Naive thymus-derived CD8-positive, alpha-beta T cell (primary cell): ENCODE measurements around the gene LITAF. TPM values are rescaled to one million over a fixed set of nuclear protein-coding genes. Genes with fewer than 3 reads are reported as not detected.
A peak's percentile ranks its signal among the peaks of the same experiment; 100 is the strongest.

Experiments
- ATAC-seq, 2 donors: fragments of 150-1000 bp; cut with Tn5 transposase in 1 of 2; sonication (Bioruptor Pico), chemical (Tn5 transposase) in 1 of 2; 1 replicate in 1 of 2; 2 replicates in 1 of 2; pipeline ENCODE4 v1.10.0; 2021; ENCODE audit warnings: mild to moderate bottlenecking in 2 of 2, moderate library complexity in 2 of 2
- POLR2A ChIA-PET: fragments of 350-600 bp; sonication (Branson Sonifier 250); formaldehyde crosslinking; loops from one replicate; lab custom pipeline; 2021; ENCODE audit warnings: antibody characterized with exemption; lab: Charles Lee
- DNase-seq, 10 donors: peaks; one replicate each; pipeline versions ENCODE4 v3.0.0 to v3.0.0-alpha.2; 2020 to 2022
- H3K27ac Mint-ChIP-seq, 10 donors: one replicate each; pipeline ENCODE4 v1.8.0; 2020 to 2022; ENCODE audit warnings: mild to moderate bottlenecking in 10 of 10, mixed read lengths in 10 of 10, moderate library complexity in 4 of 10, inconsistent platforms in 1 of 10
- H3K27me3 Mint-ChIP-seq, 5 donors: one replicate each; pipeline ENCODE4 v1.8.0; 2021 to 2022; ENCODE audit warnings: mixed read lengths in 5 of 5
- H3K36me3 Mint-ChIP-seq, 3 donors: one replicate each; pipeline ENCODE4 v1.8.0; 2020 to 2022; ENCODE audit warnings: mixed read lengths in 3 of 3, mild to moderate bottlenecking in 2 of 3, inconsistent platforms in 1 of 3
- H3K4me1 Mint-ChIP-seq, 4 donors: one replicate each; pipeline ENCODE4 v1.8.0; 2021 to 2022; ENCODE audit warnings: mixed read lengths in 4 of 4
- H3K4me3 Mint-ChIP-seq, 10 donors: one replicate each; pipeline ENCODE4 v1.8.0; 2020 to 2022; ENCODE audit warnings: mild to moderate bottlenecking in 10 of 10, mixed read lengths in 10 of 10, moderate library complexity in 6 of 10, inconsistent platforms in 1 of 10
- H3K9me3 Mint-ChIP-seq, 9 donors: one replicate each; pipeline ENCODE4 v1.8.0; 2020 to 2022; ENCODE audit warnings: mixed read lengths in 9 of 9, mild to moderate bottlenecking in 3 of 9, inconsistent platforms in 1 of 9, moderate library complexity in 1 of 9
- polyA plus RNA-seq, 3 donors: library from polyadenylated mRNA; unstranded; fragments of 300-500 nt; fragmentation: Illumina TruSeq; gene quantifications; one replicate each; pipeline ENCODE4 v1.2.3, GENCODE V29; 2021
- total RNA-seq, 8 experiments: library from RNA in 2 of 8; stranded (reverse) in 2 of 8; gene quantifications; one replicate each; pipeline ENCODE4 v1.2.3 and lab custom pipeline; 2021 to 2026

The LITAF gene
- total RNA-seq = 100 to 1,000 TPM; 169 to 176 TPM
- 100 to 1,000 TPM; 553 to 770 (median 597) TPM for polyA plus RNA-seq
- 62.6 to 261 (median 141) reads per million in 6 experiments for total RNA-seq (lab: John Stamatoyannopoulos, UW)

DNA sequence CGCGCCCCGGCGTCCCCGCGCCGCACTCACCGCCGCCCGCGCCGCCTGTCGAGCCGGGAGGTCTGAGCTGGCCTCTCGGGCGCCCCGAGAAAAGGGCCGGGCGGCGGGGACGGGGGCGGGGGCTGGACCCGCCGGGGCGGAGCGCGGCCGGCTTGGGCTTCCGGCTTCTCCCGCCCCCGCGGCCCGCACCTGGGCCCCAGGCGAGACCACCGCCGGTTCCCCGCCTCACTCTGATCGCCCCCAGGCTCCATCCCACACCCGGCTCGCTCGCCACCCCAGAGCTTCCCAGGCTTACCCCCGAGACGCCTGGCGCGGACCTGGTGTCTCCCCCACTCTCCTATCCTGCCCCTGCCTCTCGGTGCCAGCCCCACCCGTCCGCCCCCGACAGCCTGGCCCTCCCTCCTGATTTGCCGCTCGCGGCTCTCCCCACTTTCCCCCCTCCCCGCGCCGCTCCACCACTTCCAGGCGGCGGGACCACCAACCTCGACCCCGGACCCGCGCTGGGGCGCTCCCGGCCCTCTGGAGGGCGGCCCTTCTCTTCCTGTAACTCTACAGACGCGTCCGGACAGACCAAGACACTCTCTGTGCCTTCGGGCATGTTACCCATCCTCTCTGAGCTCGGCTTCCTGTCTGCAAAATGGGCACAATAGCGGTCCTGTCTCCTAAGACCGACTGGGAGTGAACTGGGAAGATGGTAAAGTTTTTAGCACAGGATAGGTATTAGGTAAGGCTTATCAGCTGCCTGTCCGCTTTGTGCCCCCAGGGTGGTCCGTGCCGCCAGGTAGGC is at the start of gene LITAF:
Gene LITAF, minus strand, starts transcription at position 64 of the 787 bp plus-strand sequence. CDS start 30,189 bp downstream, outside the sequence.
- H3K4me1 Mint-ChIP-seq = peaks cover 22 to 54% (median 41%) of the 10 kb centered on the region in 4 donors

DNA sequence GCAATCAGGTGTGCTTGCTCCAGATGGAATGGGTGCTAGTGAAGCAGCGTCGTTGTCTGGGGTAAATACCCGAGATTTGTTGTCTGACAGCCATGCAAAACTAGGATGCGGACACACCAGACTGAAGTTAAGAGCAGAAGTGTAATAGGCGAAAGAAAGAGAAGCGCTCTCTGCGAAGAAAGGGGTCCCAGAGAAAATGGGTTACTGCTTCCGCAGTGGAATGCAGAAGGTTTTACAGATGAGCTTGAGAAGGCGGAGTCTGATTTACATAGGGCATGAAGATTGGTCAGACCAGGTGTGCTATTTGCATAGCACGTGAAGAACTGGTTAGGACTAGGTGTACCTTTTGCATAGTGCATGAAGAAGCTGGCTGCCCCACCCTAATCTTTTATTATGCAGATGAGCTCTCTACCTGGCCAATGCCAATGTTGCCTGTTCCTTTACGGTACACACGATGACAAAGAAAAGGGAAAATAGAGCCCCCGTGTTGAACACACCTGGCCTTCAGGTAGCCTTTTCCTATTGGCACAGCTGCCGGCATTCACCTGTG is 49.5 kb upstream of the LITAF start:
- H3K36me3 Mint-ChIP-seq = no peaks in the 10 kb centered on the region
- ATAC-seq (peak in 1 of 2 donors; percentile 93), DNase-seq (peak in 2 of 10 donors; percentile 34 to 36)
- H3K4me3 Mint-ChIP-seq = peak overlapping the region in 1 of 10 donors; percentile 69
- H3K27me3 Mint-ChIP-seq = no peaks in the 10 kb centered on the region
- H3K4me1 Mint-ChIP-seq = peaks cover 19 to 34% (median 29%) of the 10 kb centered on the region in 4 donors
- H3K27ac Mint-ChIP-seq = peak overlapping the region in 5 of 10 donors; percentile 5 to 84 (median 32)
- no peaks in the 10 kb centered on the region for H3K9me3 Mint-ChIP-seq
- POLR2A ChIA-PET = interaction anchor here (0.6 to 1.6 kb wide), 4 partner anchors 13 to 1300 kb away, joined by 4 to 8 read pairs (median 5); partner anchors contain the start of gene LITAF

More for the DNA sequence above, at the start of gene LITAF:
- Mint-ChIP-seq H3K9me3 (no peaks in the 10 kb centered on the region), H3K4me3 (peak within 1 kb of the TSS; percentile 90 to 100 (median 93)), H3K27me3 (no peaks in the 10 kb centered on the region), H3K27ac (peak within 1 kb of the TSS; percentile 92 to 98 (median 96)), H3K36me3 (peaks cover 0 to 6% (median 3%) of the 10 kb centered on the region in 3 donors)
- ATAC-seq (peak; percentile 64 to 66), DNase-seq (peak; percentile 38 to 78 (median 62))
- POLR2A ChIA-PET = interaction anchor here (0.6 to 5.3 kb wide), 16 partner anchors 10 to 643 kb away, joined by 3 to 151 read pairs (median 7); partner anchors contain the start of gene TXNDC11

DNA sequence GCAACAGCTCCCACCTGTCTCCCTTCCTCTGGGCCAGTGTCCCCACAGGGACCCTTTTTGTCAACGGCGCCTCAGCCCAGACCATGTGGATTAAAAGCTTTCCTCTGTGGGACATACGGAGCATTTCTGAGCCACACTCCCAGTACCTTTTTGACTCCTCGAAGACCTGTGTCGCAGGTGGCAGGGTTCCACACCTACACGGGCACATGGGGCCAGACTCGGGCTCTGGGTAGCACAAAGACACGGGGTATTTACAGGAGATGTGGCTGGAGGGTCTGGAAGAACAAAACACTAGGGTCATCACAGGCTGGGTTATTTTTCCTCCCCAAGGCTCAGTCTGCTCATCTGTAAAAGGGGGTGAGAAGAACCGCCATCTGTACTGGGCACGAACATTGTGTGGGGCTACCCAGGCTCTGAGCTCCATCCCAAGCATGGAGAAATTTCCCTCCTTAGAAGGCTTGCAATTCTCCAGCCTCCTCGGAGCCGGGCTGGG is 49.0 kb upstream of the LITAF start:
- ATAC-seq (no peak), DNase-seq (no peak)
- H3K27ac Mint-ChIP-seq = peak overlapping the region in 5 of 10 donors; percentile 29 to 84 (median 37)
- H3K4me1 Mint-ChIP-seq = peaks cover 18 to 33% (median 26%) of the 10 kb centered on the region in 4 donors
- H3K4me3 Mint-ChIP-seq = peak overlapping the region in 1 of 10 donors; percentile 69
- POLR2A ChIA-PET = interaction anchor here (0.6 to 1.6 kb wide), 4 partner anchors 13 to 1300 kb away, joined by 4 to 8 read pairs (median 5); partner anchors contain the start of gene LITAF
- H3K9me3 Mint-ChIP-seq = no peaks in the 10 kb centered on the region
- H3K27me3 Mint-ChIP-seq = no peaks in the 10 kb centered on the region
- H3K36me3 Mint-ChIP-seq = no peaks in the 10 kb centered on the region

- ATAC-seq (no peak), DNase-seq (no peak)
- POLR2A ChIA-PET = interaction anchor here (1.2 to 1.6 kb wide), 3 partner anchors 13 to 49 kb away, joined by 4 to 8 read pairs (median 4); partner anchors contain the start of gene LITAF
- H3K4me3 Mint-ChIP-seq = no peak overlapping the region
- H3K4me1 Mint-ChIP-seq = peaks cover 17 to 32% (median 26%) of the 10 kb centered on the region in 4 donors
- H3K27me3 Mint-ChIP-seq = no peaks in the 10 kb centered on the region
- no peaks in the 10 kb centered on the region for H3K9me3 Mint-ChIP-seq
- H3K27ac Mint-ChIP-seq = peak overlapping the region in 1 of 10 donors; percentile 29
- no peaks in the 10 kb centered on the region for H3K36me3 Mint-ChIP-seq
Observed at GRCh38 chr16:11635113-11635652, 48.5 kb upstream of the LITAF start.

DNA sequence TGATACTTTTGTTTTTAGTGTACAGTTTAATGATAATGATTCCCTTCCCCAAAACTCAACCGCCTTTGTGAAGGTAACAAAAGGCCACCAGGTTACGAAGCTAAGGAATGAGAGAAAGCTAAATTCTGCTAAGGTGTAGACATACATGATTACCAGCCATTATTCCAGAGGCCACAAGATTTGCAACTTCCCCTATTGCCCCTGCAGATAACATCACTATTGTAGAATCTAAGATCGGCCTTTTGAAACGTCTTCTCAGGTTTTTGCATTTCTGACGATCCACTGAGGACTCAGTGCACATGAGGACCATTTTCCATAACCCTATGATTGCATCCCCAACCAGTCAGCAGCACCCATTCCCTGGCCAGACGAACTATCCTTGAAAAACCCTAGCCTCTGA is 47.6 kb upstream of the LITAF start:
- Mint-ChIP-seq H3K27me3 (no peaks in the 10 kb centered on the region), H3K36me3 (no peaks in the 10 kb centered on the region), H3K27ac (peak overlapping the region in 2 of 10 donors; percentile 18 to 42), H3K4me3 (no peak overlapping the region), H3K4me1 (peaks cover 19 to 40% (median 31%) of the 10 kb centered on the region in 4 donors), H3K9me3 (no peaks in the 10 kb centered on the region)
- POLR2A ChIA-PET = interaction anchor here (1.2 kb wide), 1 partner anchor 12 kb away, joined by 4 read pairs; no protein-coding TSS in a partner anchor
- DNase-seq (no peak), ATAC-seq (no peak)

DNA sequence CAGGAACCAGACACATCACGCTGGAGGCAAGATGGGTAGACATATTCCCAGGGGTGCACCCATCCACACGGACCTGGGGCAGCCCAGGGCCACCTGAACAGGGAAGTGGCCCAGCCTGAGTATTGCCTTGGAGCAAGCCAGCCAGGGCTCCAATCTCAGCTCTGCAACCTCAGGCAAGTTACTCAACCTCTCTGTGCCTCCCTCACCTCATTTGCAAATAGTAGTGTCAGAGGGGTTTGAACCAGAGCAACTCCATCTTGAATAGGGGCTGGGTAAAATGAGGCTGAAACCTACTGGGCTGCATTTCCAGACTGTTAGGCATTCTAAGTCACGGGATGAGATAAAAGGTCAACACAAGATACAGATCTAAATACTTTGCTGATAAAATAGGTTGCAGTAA is 46.4 kb upstream of the LITAF start:
- DNase-seq (no peak), ATAC-seq (no peak)
- Mint-ChIP-seq H3K4me1 (peaks cover 19 to 47% (median 37%) of the 10 kb centered on the region in 4 donors), H3K27me3 (no peaks in the 10 kb centered on the region), H3K36me3 (no peaks in the 10 kb centered on the region), H3K9me3 (no peaks in the 10 kb centered on the region), H3K4me3 (no peak overlapping the region), H3K27ac (peak overlapping the region in 1 of 10 donors; percentile 60)
- POLR2A ChIA-PET = no interaction called here

- peaks cover 20 to 49% (median 37%) of the 10 kb centered on the region in 4 donors for H3K4me1 Mint-ChIP-seq
- POLR2A ChIA-PET = interaction anchor here (1.0 to 1.3 kb wide), 2 partner anchors 9 to 24 kb away, joined by 3 to 4 read pairs; no protein-coding TSS in a partner anchor
- H3K36me3 Mint-ChIP-seq = no peaks in the 10 kb centered on the region
- no peak overlapping the region for H3K27ac Mint-ChIP-seq
- ATAC-seq (no peak), DNase-seq (no peak)
- H3K9me3 Mint-ChIP-seq = no peaks in the 10 kb centered on the region
- no peaks in the 10 kb centered on the region for H3K27me3 Mint-ChIP-seq
- no peak overlapping the region for H3K4me3 Mint-ChIP-seq
Observed at GRCh38 chr16:11632455-11632939, 45.8 kb upstream of the LITAF start.

DNA sequence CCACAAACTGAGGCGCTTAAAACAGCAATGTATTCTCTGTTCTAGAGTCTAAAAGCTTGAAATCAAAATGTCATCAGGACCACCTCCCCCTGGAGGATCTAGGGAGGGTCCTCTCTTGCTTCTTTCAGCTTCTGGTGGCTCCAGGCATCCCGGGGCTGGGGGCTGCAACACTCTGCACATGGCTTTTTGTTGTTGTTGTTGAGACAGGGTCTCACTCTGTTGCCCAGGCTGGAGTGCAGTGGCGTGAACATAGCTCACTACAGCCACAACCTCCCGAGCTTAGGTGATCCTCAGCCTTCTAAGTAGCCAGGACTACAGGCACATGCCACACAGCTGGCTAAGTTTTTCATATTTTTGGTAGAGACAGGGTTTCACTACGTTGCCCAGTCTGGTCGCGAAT is 44.5 kb upstream of the LITAF start:
- Mint-ChIP-seq H3K4me1 (peaks cover 20 to 48% (median 39%) of the 10 kb centered on the region in 4 donors), H3K4me3 (no peak overlapping the region), H3K9me3 (no peaks in the 10 kb centered on the region), H3K27ac (peak overlapping the region in 4 of 10 donors; percentile 24 to 87 (median 66)), H3K36me3 (no peaks in the 10 kb centered on the region), H3K27me3 (no peaks in the 10 kb centered on the region)
- POLR2A ChIA-PET = interaction anchor here (0.6 to 2.0 kb wide), 4 partner anchors 9 to 99 kb away, joined by 3 to 8 read pairs (median 4); no protein-coding TSS in a partner anchor
- DNase-seq = no peak
- ATAC-seq = no peak

DNA sequence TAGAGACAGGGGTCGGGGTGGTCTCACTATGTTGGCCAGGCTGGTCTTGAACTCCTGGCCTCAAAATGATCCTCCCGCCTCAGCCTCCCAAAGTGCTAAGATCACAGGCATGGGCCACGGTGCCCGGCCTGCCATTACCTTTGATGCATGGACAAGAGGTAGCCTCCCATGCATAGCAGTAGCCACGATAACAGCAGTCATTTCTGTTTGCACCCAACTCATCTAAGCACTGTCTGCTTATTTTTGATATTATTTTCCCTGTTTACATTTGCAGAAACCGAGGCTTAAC is 44.0 kb upstream of the LITAF start:
- ATAC-seq = no peak
- peak overlapping the region in 2 of 10 donors; percentile 13 to 44 for H3K4me3 Mint-ChIP-seq

GRCh38 chr16:11630046-11630767 is 43.5 kb upstream of the LITAF start:
- DNase-seq (no peak), ATAC-seq (peak; percentile 27 to 59)
- H3K9me3 Mint-ChIP-seq = no peaks in the 10 kb centered on the region
- H3K27me3 Mint-ChIP-seq = no peaks in the 10 kb centered on the region
- H3K27ac Mint-ChIP-seq = peak overlapping the region in 9 of 10 donors; percentile 46 to 87 (median 75)
- H3K4me3 Mint-ChIP-seq = peak overlapping the region in 6 of 10 donors; percentile 14 to 67 (median 48)
- no peaks in the 10 kb centered on the region for H3K36me3 Mint-ChIP-seq
- peaks cover 16 to 54% (median 41%) of the 10 kb centered on the region in 4 donors for H3K4me1 Mint-ChIP-seq
- POLR2A ChIA-PET = interaction anchor here (0.7 to 2.8 kb wide), 7 partner anchors 8 to 43 kb away, joined by 3 to 15 read pairs (median 5); partner anchors contain the start of gene LITAF

More for the DNA sequence above, 44.0 kb upstream of the LITAF start:
- POLR2A ChIA-PET = interaction anchor here (1.7 to 2.0 kb wide), 2 partner anchors 9 to 44 kb away, joined by 8 read pairs; partner anchors contain the start of gene LITAF
- peaks cover 16 to 49% (median 39%) of the 10 kb centered on the region in 4 donors for H3K4me1 Mint-ChIP-seq
- H3K27ac Mint-ChIP-seq = peak overlapping the region in 7 of 10 donors; percentile 17 to 87 (median 58)
- DNase-seq = no peak
- H3K9me3 Mint-ChIP-seq = no peaks in the 10 kb centered on the region
- H3K27me3 Mint-ChIP-seq = no peaks in the 10 kb centered on the region
- H3K36me3 Mint-ChIP-seq = no peaks in the 10 kb centered on the region
